HG02623 (cell line): ENCODE data around the gene BTBD16.

Source experiments
- ATAC-seq: cut with Tn5 transposase; IDR thresholded peaks from one replicate; pipeline ENCODE4 v1.9.1; 2021; ENCODE audit warnings: moderate library complexity; ENCODE audit not compliant: unreplicated experiment

BTBD16 gene

GRCh38 chr10:122271076-122271475 is at the start of gene BTBD16:
Gene BTBD16, plus strand, starts transcription at chr10:122271296. Its CDS starts 3,786 bp downstream, at chr10:122275082.
- ATAC-seq, result no peak

DNA sequence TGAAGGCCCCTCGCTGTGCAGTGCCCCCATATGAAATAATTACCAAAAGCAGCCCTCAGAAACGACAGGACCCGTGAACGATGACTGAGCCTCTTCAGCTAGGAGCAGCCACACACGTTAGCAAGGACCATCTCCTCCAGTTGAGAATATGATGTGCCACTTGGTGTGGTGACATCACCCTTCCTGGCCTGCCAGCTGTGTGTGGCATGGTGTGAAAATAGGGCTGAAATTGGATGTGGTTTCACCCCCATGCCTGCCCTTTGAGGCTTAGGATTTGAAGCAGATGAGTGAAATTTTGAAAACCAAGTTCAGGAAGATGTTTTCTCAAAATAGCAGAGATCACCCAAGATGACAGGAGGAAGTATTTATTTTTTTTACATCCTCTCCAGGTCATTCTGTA is 49.1 kb upstream of the BTBD16 start:
- no peak for ATAC-seq

GRCh38 chr10:122222638-122223037 is 48.5 kb upstream of the BTBD16 start:
- ATAC-seq, result no peak

DNA sequence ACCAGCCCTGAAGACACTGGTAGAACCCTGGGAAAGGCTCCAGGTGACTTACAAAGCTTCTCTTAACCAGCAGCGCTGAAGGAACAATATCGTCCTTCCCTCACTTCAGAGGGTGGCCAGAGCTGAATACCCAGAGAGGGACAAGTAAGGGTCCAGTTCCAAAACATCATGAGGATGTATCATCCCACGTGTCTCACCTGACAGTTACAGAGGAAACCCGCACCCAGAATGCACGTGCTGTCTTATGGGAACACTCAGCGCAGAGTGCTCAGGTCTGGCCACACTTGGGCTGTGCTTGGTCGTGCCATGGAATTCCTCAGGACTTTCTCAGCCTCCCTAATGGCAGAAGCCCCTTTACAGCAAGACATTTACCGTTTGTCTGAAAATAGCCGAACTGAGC is 46.9 kb upstream of the BTBD16 start:
- ATAC-seq, result no peak

DNA sequence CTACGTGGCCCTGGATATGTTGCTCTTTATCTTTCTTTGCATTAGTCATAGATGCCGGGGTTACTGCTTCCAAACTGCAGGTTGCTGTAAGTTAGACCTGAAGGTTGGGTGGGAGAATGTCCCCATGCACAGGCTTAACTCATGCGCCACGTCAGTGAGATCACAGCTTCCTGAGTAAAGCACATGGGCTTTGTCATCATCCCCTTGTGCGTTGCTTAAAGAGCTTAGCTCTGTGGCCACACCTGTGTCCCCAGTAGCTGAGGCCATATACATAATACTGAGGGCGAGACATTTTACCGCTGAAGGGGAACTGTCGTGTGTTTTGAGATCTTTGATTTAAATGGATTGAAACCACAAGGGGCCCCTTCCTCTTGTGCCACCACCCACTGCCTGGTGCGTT is 45.8 kb upstream of the BTBD16 start:
- ATAC-seq, result no peak

DNA sequence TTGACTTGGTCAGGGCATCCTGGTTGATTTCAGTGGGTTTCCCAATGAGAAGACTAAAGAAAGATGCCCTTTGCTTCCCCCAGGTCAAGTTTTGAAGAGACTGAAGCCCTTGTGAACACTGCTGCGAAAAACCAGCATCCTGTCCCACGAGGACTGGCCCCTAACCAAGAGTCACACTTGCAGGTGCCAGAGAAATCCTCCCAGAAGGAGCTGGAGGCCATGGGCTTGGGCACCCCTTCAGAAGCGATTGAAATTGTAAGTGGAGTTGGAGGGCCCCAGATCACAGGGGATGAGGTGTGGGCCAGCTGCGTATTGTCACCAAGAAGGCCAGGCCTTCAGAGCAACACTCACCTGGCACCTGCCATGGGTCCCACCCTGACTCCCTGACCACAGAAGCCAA is 43.3 kb upstream of the BTBD16 start:
- ATAC-seq, result no peak

DNA sequence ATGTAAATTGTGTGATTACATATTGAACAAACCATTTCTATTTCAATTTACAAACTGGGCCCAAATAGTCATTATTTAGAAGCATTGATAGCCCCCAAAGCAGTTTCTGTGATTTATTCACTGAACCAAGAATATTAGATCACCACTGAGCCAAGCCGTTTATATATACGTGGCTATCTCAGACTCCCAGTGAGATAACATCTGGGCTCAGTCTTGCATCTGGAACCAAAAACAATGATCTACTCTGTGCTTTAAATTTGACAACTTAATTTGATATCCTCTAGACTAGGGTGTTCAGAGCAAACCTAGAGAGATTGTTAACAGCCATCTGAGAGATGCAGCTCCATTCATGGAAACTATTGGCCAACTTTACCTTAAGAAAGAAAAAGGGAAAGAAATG is 41.4 kb upstream of the BTBD16 start:
- no peak for ATAC-seq

GRCh38 chr10:122230222-122230621 is 40.9 kb upstream of the BTBD16 start:
- ATAC-seq, result no peak

DNA sequence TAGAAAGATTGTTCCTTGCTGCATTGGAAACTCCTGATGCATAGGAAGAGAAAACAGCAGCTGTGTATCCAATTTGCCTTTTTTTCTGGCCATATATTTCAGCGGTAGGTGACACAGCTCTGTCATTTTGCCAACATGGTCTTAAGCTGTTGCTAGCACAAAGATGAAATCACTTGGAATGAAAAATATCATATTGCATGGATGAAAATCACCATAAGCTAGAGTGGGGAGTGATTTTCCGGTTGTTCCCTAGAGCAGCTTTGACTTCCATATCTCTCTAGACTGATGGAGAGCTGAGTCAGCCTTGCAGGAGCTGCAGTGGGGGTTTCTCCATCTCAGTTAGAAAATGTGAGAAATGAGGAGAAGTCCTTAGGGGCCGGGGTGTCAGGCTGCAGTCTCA is 38.3 kb upstream of the BTBD16 start:
- no peak for ATAC-seq

DNA sequence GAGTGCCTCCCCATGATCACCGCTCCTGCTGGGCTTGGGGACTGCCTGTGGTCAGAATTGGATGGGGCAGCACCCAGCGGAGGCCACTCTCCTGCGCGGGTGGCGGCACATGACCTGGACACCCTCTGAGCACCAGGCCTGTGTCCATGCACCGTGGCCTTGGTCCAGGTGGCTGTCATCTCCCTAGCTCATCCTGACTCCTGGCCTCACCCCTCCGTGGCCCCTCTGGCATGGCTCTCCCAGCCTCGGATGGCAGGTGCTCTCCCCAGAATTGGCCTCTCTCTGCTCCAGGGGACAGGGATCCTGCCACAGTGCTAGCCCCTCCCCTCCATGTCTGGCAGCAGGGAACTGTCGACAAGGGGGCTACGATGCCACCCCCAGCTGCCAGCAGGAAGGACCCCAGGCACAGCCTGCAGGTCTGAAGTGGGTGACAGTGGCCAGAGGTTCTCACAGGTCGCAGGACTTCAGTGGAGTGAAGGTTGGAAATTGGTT is 37.2 kb upstream of the BTBD16 start:
- no peak for ATAC-seq

- ATAC-seq, result no peak
These were observed 36.7 kb upstream of the BTBD16 start for GRCh38 chr10:122234416-122234815.

DNA sequence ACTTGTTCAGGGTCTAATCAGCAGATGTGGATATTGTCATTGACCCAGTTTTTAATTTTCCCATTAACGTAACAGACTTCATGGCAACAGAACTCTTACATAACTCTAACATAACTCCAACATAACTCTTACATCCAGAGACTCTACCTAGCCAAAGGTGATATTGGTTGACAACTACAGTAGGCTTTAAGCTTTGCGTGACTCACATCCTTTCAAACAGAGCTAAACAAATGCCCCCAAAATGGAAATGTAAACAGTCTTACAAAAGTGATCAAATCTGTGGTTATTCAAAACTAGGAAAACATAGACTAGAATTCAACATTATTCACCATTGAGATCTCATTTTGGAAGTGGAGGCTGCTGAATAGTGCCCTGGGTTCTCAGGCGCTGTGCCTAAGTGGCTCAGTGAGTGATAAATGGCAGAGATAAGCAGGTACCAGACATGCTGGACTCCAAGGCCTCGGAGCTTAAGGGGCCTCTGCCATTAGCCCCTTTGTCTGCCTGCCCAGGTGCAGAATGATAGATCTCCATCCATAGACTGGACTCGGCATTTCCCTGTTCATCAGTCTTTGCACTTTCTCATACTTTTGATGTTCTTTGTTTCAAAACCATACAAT is 34.3 kb upstream of the BTBD16 start:
- no peak for ATAC-seq

GRCh38 chr10:122237331-122237990 is 33.6 kb upstream of the BTBD16 start:
- no peak for ATAC-seq

DNA sequence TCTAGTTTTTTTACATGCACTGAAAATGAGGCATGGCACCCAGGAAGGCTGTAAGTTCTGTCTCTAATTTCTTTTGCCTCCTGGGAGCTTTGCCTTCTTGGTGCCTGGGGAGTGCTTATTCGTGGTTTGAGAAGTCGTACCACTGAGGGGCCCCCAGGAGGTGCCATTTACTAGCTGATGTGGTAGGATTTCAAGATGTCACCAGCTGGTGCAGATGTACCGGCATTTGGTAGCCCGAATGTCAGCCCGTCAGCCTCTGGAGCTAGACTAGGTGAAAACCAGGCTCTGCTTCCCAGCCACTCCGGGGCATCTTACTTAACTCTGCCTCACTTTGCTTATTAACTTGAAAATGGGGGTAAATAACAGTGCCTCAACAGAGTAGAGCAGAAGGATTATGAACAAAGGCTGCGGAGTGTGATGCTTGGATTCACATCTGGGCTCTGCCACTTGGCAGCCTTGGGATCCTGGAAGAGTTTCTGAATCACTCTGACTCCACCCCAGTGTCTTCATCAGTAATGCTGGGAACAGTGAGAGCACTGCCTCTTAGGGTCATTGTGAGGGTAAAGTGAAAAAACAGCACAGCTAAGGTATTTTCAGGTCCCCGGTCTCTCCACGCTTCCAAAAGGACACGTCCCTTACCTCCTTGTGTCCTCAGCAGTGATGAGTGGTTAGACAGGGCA is 31.4 kb upstream of the BTBD16 start:
- no peak for ATAC-seq

GRCh38 chr10:122240401-122240800 is 30.7 kb upstream of the BTBD16 start:
- ATAC-seq, result no peak

- ATAC-seq, result no peak
These were observed 29.3 kb upstream of the BTBD16 start for GRCh38 chr10:122241836-122242235.

GRCh38 chr10:122243550-122243949 is 27.5 kb upstream of the BTBD16 start:
- ATAC-seq, result no peak

GRCh38 chr10:122244001-122244975 is 26.8 kb upstream of the BTBD16 start:
- no peak for ATAC-seq

- no peak for ATAC-seq
These were observed 26.0 kb upstream of the BTBD16 start for GRCh38 chr10:122245136-122245535.

GRCh38 chr10:122245897-122246296 is 25.2 kb upstream of the BTBD16 start:
- no peak for ATAC-seq
